ENCODE results near the gene ARRDC4. TPM values are rescaled to one million over a fixed set of nuclear protein-coding genes. Genes with fewer than 3 reads are reported as not detected.

Gene ARRDC4
- total RNA-seq, 4 donors from 2014 or later: 20.9 to 50.6 (median 33.5) TPM

DNA sequence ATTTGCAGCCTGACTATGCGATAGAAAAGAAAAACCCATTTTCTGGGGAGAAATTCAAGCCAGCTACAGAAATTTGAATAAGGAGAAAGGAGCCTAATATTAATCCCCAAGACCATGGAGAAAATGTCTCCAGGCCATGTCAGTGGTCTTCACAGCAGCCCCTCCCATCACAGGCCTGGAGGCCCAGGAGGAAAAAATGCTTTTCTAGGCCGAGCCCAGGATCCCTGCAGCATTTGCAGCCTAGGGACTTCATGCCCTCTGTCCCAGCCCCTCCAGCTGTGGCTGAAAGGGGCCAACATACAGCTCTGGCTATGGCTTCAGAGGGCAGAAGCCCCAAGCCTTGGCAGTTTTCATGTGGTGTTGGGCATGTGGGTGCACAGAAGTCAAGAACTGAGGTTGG, 26.3 kb downstream of the ARRDC4 start:
- ATAC-seq (ENCODE audit: low FRiP score): no peak
- DNase-seq (ENCODE audit: low spot score): no peak
- TF ChIP-seq, protein P1, sequence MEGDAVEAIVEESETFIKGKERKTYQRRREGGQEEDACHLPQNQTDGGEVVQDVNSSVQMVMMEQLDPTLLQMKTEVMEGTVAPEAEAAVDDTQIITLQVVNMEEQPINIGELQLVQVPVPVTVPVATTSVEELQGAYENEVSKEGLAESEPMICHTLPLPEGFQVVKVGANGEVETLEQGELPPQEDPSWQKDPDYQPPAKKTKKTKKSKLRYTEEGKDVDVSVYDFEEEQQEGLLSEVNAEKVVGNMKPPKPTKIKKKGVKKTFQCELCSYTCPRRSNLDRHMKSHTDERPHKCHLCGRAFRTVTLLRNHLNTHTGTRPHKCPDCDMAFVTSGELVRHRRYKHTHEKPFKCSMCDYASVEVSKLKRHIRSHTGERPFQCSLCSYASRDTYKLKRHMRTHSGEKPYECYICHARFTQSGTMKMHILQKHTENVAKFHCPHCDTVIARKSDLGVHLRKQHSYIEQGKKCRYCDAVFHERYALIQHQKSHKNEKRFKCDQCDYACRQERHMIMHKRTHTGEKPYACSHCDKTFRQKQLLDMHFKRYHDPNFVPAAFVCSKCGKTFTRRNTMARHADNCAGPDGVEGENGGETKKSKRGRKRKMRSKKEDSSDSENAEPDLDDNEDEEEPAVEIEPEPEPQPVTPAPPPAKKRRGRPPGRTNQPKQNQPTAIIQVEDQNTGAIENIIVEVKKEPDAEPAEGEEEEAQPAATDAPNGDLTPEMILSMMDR (IDR thresholded peaks at IDR 0.05): no peak

DNA sequence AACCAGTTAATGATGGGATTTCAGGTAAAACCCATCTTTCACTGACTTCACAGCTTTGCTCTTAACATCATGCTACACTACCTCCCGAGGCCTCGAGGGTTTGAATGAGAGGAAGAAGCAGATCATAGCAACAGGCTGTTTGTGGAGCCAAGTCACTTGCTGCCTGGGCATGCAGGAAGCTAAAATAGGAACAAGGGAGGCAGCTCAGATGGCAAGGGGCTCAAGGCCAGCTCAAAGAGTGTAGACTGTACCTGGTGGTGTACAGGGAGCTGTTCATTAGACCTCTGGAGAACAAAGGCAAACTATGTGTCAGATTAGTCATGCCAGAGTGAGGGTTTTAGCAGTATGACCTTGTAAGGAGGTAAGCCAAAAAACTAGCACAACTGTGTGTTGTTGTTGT, 28.8 kb downstream of the ARRDC4 start:
- ATAC-seq (ENCODE audit: low FRiP score): no peak
- DNase-seq (ENCODE audit: low spot score): no peak
- TF ChIP-seq, protein P1 (IDR thresholded peaks at IDR 0.05): no peak

DNA sequence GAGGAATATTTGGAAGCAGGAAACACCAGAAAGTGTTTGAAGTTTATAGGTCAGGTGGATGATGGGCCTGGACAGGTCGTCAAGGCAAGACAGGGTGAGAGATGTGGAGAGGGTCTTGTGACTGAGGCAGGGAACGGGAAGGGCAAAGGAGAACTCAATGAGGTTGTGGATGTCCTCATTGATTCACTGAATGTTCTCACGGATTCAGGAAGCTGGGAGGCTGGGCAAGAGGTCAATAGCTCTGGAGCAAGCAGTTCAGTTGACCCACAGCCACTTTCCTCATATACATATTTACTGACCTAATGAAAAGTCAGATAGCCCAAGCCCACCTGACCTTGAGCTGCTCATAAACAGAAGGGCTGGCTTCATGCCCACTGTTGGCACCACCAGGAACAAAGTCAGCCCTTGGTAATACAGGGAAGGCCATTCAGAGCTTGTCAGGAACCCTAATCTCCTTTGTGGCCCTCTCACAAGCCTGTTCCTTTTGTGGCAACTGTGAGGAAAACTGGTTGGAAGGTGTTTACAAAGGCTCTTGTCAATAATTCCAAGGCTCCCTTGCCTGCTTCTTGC, 31.6 kb downstream of the ARRDC4 start:
- TF ChIP-seq, protein P1 (IDR thresholded peaks at IDR 0.05): no peak
- DNase-seq (ENCODE audit: low spot score) (no peak), ATAC-seq (ENCODE audit: low FRiP score) (no peak)

DNA sequence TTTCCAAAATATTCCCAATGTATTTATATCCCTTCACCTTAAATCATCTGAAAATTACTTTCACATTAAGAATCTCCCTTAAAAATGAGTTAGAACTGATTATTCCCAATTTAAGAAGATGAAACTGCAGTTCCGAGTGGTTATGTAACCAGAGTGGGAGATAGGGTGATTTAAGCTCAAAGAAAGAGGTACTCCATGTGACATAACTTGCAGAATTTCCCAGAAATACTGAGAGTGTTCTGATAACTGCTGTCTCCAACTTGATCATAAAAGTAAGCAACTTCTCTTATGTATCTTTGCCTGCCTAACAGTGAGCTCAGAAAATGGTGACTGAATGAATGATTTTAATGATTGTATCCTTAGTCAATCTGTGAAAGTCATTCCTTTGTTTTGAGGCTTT, 32.3 kb downstream of the ARRDC4 start:
- TF ChIP-seq, protein P1 (IDR thresholded peaks at IDR 0.05): no peak
- ATAC-seq (ENCODE audit: low FRiP score): no peak
- no peak for DNase-seq (ENCODE audit: low spot score)

DNA sequence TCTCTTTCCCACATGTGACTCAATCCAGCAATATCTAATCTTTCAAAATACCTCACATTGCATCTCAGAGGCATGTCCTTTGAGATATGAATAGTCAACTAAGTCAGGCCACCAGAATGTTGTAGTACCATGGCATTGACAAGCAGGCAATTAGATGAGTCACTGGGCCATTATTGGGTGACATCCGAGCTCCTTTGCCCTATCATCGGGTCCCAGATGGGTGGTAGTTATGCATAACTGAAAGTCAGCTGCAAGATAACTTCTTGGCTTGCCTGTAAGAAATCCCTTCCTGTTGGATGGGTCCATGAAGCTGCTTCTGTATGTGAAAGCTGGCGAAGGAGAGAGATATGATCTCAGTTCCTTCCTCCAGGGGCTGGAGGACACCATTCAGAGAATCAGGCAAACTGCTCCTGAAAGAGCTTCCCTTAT, 32.8 kb downstream of the ARRDC4 start:
- TF ChIP-seq, protein P1 (IDR thresholded peaks at IDR 0.05): no peak
- no peak for DNase-seq (ENCODE audit: low spot score)
- ATAC-seq (ENCODE audit: low FRiP score): no peak

DNA sequence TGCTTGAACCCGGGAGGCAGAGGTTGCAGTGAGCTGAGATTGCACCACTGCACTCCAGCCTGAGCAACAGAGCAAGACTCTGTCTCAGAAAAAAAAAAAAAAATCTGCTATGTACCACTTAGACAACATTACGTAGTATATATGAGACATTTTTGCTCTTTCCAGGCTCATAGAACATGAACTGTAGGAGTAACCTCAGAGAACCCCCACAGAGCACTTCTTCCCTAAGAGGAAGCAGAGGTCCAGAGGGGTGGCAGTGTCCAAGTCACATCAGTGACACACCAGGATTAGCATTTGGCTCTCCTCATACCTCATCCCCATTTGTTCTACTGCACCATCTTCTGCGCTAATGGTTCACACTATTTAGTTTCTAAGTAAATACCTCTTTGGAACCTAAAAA, 33.7 kb downstream of the ARRDC4 start:
- DNase-seq (ENCODE audit: low spot score) (no peak), ATAC-seq (ENCODE audit: low FRiP score) (no peak)
- TF ChIP-seq, protein P1 (IDR thresholded peaks at IDR 0.05): no peak

DNA sequence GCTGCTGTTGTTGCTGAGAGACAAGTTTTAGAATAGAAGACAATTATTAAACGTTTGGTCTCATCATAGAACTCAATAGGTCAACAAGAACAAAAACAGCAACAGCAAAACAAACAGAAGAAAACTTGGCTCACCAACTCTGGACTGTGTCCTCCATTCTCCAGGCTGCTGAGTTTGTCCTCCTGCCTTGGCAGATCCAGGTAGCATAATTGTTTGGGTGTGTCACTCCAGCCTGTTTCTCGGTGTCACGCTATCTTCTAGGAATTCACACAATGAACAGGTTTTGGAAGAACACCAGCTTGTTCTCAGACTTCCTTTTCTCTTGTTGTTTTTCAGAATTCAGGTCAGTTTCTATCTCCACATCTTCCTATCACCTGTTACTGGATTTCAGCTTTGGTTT, 34.7 kb downstream of the ARRDC4 start:
- ATAC-seq (ENCODE audit: low FRiP score) (no peak), DNase-seq (ENCODE audit: low spot score) (no peak)
- TF ChIP-seq, protein P1 (IDR thresholded peaks at IDR 0.05): no peak

All from omental fat pad (tissue), 4 donors.